Neural cell (in vitro differentiated cells): Measurements from ENCODE around the gene DMKN. TPM values are rescaled to one million over a fixed set of nuclear protein-coding genes. Genes with fewer than 3 reads are reported as not detected.

Source experiments
- H2AFZ ChIP-seq: fragments of 200-600, 300-800 bp; sonication (generic), shearing (Covaris generic); 2 replicates; pipeline ENCODE4 v1.6.0; 2014; ENCODE audit warnings: low read depth, mild to moderate bottlenecking, antibody characterized with exemption, low read length, moderate library complexity
- H3F3A ChIP-seq: fragments of 200-600 bp; shearing (Covaris generic); 2 replicates; pipeline ENCODE4 v1.6.1; 2016; ENCODE audit warnings: mild to moderate bottlenecking, moderate library complexity, mixed read lengths, antibody characterized with exemption, low read length; ENCODE audit not compliant: insufficient read depth, poor library complexity, severe bottlenecking
- H3K27ac ChIP-seq: fragments of 200-600, 300-800 bp; sonication (generic), shearing (Covaris generic); 2 replicates; pipeline ENCODE4 v1.5.1; 2014; ENCODE audit warnings: mild to moderate bottlenecking, low read length, moderate library complexity
- H3K27me3 ChIP-seq: fragments of 300-800, 200-600 bp; sonication (generic), shearing (Covaris generic); 2 replicates; pipeline ENCODE4 v1.6.0; 2014; ENCODE audit warnings: mild to moderate bottlenecking, low read depth, low read length, moderate library complexity; ENCODE audit not compliant: insufficient read depth
- H3K36me3 ChIP-seq: fragments of 300-800, 200-600 bp; sonication (generic), shearing (Covaris generic); 2 replicates; pipeline ENCODE4 v1.5.1; 2014; ENCODE audit warnings: mild to moderate bottlenecking, antibody characterized with exemption, low read length, moderate library complexity; ENCODE audit not compliant: insufficient read depth
- H3K4me2 ChIP-seq: fragments of 300-800, 200-600 bp; sonication (generic), shearing (Covaris generic); 2 replicates; pipeline ENCODE4 v1.6.0; 2014; ENCODE audit warnings: mild to moderate bottlenecking, low read length
- H3K4me3 ChIP-seq: fragments of 300-800, 200-600 bp; sonication (generic), shearing (Covaris generic); 2 replicates; pipeline ENCODE4 v1.5.1; 2014; ENCODE audit warnings: mild to moderate bottlenecking, low read length, moderate library complexity
- H3K79me2 ChIP-seq: fragments of 200-600 bp; shearing (Covaris generic); replicated peaks from 2 replicates; pipeline ENCODE4 v1.6.0; 2014; ENCODE audit warnings: mild to moderate bottlenecking, low read length, moderate library complexity; ENCODE audit not compliant: insufficient read depth
- H3K9ac ChIP-seq: fragments of 300-800, 200-600 bp; sonication (generic), shearing (Covaris generic); 2 replicates; pipeline ENCODE4 v1.6.1; 2016; ENCODE audit warnings: mild to moderate bottlenecking, low read length, mixed read lengths
- H3K9me2 ChIP-seq: fragments of 200-600 bp; shearing (Covaris generic); 2 replicates; pipeline ENCODE4 v1.6.1; 2016; ENCODE audit warnings: mild to moderate bottlenecking, low read length, mixed read lengths; ENCODE audit not compliant: insufficient read depth
- H3K9me3 ChIP-seq: fragments of 200-600, 300-800 bp; sonication (generic), shearing (Covaris generic); 2 replicates; pipeline ENCODE4 v1.6.1; 2016; ENCODE audit warnings: mild to moderate bottlenecking, mixed run types, low read length, moderate library complexity, mixed read lengths
- H4K20me1 ChIP-seq: fragments of 200-600 bp; shearing (Covaris generic); 2 replicates; pipeline ENCODE4 v1.6.1; 2016; ENCODE audit warnings: mild to moderate bottlenecking, mixed run types; ENCODE audit not compliant: insufficient read depth
- EP300 ChIP-seq: fragments of 450-650 bp; conservative IDR thresholded peaks from 2 replicates; pipeline ENCODE4 v1.6.1; 2014; ENCODE audit warnings: antibody characterized with exemption, mild to moderate bottlenecking, moderate library complexity; ENCODE audit not compliant: poor library complexity, severe bottlenecking
- EZH2 ChIP-seq: fragments of 200-600, 300-800 bp; shearing (Covaris generic), sonication (generic); IDR thresholded peaks from 2 replicates; pipeline ENCODE4 v1.6.1; 2014; ENCODE audit warnings: antibody characterized with exemption, low read length, borderline replicate concordance, mild to moderate bottlenecking; ENCODE audit not compliant: insufficient read depth, poor library complexity, severe bottlenecking
- MXI1 ChIP-seq: fragments of 450-650 bp; conservative IDR thresholded peaks from 2 replicates; pipeline ENCODE4 v1.6.1; 2014; ENCODE audit warnings: antibody characterized with exemption, mild to moderate bottlenecking; ENCODE audit not compliant: poor library complexity, severe bottlenecking
- POLR2AphosphoS5 ChIP-seq: IDR thresholded peaks from 2 replicates; pipeline ENCODE4 v1.6.1; 2012
- RAD21 ChIP-seq: fragments of 450-650 bp; conservative IDR thresholded peaks from 2 replicates; pipeline ENCODE4 v1.6.1; 2014; ENCODE audit warnings: antibody characterized with exemption, mild to moderate bottlenecking, moderate library complexity
- SMC3 ChIP-seq: fragments of 450-650 bp; conservative IDR thresholded peaks from 2 replicates; pipeline ENCODE4 v1.6.1; 2014; ENCODE audit warnings: antibody characterized with exemption, mild to moderate bottlenecking, moderate library complexity; ENCODE audit not compliant: poor library complexity
- TAF1 ChIP-seq: IDR thresholded peaks from 2 replicates; pipeline ENCODE4 v1.6.1; 2012; ENCODE audit warnings: low read depth
- polyA plus RNA-seq: library from polyadenylated mRNA; depleted of rRNA; stranded (reverse); fragments of >200 nt; gene quantifications from 2 replicates; pipeline ENCODE4 v1.2.3, GENCODE V29; 2014
- TF ChIP-seq, protein P1 (sequence below): IDR thresholded peaks from 2 replicates; pipeline ENCODE4 v1.6.1; 2012; ENCODE audit warnings: borderline replicate concordance
- TF ChIP-seq, protein P2 (sequence below): fragments of 450-650 bp; IDR thresholded peaks from 2 replicates; pipeline ENCODE4 v1.5.1; 2014; ENCODE audit warnings: antibody characterized with exemption, mild to moderate bottlenecking, moderate library complexity; ENCODE audit not compliant: poor library complexity, severe bottlenecking

The DMKN gene
- polyA plus RNA-seq, 1 donor from 2014 or later, result not detected

GRCh38 chr19:35454663-35455062, 58.8 kb downstream of the DMKN start:
- no peak overlapping the region for H3K27ac ChIP-seq
- no peaks in the 10 kb centered on the region for H4K20me1 ChIP-seq
- no peaks in the 10 kb centered on the region for H3K9me2 ChIP-seq
- H3K9ac ChIP-seq, result no peak overlapping the region
- H3K4me3 ChIP-seq, result no peak overlapping the region
- H2AFZ ChIP-seq, result no peak overlapping the region
- no peak overlapping the region for H3K4me2 ChIP-seq
- H3K36me3 ChIP-seq, result no peaks in the 10 kb centered on the region
- H3K79me2 ChIP-seq, result no peaks in the 10 kb centered on the region
- no peaks in the 10 kb centered on the region for H3K9me3 ChIP-seq
- TF ChIP-seq SMC3 (no peak), MXI1 (no peak), RAD21 (no peak), TAF1 (no peak), EZH2 (no peak), EP300 (no peak), POLR2AphosphoS5 (no peak)
- TF ChIP-seq, protein P1, sequence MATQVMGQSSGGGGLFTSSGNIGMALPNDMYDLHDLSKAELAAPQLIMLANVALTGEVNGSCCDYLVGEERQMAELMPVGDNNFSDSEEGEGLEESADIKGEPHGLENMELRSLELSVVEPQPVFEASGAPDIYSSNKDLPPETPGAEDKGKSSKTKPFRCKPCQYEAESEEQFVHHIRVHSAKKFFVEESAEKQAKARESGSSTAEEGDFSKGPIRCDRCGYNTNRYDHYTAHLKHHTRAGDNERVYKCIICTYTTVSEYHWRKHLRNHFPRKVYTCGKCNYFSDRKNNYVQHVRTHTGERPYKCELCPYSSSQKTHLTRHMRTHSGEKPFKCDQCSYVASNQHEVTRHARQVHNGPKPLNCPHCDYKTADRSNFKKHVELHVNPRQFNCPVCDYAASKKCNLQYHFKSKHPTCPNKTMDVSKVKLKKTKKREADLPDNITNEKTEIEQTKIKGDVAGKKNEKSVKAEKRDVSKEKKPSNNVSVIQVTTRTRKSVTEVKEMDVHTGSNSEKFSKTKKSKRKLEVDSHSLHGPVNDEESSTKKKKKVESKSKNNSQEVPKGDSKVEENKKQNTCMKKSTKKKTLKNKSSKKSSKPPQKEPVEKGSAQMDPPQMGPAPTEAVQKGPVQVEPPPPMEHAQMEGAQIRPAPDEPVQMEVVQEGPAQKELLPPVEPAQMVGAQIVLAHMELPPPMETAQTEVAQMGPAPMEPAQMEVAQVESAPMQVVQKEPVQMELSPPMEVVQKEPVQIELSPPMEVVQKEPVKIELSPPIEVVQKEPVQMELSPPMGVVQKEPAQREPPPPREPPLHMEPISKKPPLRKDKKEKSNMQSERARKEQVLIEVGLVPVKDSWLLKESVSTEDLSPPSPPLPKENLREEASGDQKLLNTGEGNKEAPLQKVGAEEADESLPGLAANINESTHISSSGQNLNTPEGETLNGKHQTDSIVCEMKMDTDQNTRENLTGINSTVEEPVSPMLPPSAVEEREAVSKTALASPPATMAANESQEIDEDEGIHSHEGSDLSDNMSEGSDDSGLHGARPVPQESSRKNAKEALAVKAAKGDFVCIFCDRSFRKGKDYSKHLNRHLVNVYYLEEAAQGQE, result no peak
- TF ChIP-seq, protein P2, sequence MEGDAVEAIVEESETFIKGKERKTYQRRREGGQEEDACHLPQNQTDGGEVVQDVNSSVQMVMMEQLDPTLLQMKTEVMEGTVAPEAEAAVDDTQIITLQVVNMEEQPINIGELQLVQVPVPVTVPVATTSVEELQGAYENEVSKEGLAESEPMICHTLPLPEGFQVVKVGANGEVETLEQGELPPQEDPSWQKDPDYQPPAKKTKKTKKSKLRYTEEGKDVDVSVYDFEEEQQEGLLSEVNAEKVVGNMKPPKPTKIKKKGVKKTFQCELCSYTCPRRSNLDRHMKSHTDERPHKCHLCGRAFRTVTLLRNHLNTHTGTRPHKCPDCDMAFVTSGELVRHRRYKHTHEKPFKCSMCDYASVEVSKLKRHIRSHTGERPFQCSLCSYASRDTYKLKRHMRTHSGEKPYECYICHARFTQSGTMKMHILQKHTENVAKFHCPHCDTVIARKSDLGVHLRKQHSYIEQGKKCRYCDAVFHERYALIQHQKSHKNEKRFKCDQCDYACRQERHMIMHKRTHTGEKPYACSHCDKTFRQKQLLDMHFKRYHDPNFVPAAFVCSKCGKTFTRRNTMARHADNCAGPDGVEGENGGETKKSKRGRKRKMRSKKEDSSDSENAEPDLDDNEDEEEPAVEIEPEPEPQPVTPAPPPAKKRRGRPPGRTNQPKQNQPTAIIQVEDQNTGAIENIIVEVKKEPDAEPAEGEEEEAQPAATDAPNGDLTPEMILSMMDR, result no peak
- no peaks in the 10 kb centered on the region for H3K27me3 ChIP-seq
- no peaks in the 10 kb centered on the region for H3F3A ChIP-seq

DNA sequence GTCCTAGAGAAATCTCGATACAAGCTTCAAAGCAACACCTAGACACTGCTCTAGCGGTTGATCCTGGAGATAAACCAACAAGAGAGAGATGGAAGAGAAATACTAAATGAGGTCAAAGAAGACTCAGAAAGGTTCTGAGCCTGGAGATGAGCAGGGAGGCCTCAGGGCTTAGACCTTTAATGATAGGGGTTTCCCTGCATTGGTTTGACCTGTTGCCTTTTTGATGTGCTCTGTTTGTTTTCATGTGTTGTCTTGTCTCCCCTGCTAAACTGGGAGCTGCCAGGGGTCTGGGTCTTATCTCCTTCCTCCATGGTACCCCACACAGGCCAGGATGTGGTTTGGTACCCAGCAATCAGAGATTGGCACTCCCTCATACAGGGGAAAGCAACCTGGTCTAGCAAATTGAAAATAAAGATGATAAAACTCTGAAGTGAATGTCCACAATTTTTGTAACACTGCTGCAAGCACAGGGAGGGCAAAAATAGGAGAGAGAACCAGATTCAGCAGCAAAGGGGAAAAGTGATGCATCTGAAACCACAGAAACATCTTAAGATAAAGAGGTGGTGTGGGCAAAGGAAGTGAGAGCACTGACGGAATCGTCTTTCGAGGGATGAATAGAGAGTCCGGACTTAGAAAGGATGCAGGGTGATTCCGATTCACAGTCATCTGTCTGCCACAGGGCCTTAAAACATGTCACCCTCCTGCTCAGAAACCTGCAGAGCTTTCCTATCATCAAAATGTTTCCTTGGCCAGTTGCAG, 61.9 kb downstream of the DMKN start:
- Histone ChIP-seq H3F3A (no peaks in the 10 kb centered on the region), H3K4me3 (no peak overlapping the region), H3K27me3 (no peaks in the 10 kb centered on the region), H2AFZ (no peak overlapping the region), H3K9me2 (no peaks in the 10 kb centered on the region), H4K20me1 (no peaks in the 10 kb centered on the region), H3K27ac (no peak overlapping the region), H3K4me2 (no peak overlapping the region), H3K36me3 (no peaks in the 10 kb centered on the region), H3K9ac (no peak overlapping the region), H3K79me2 (no peaks in the 10 kb centered on the region), H3K9me3 (no peaks in the 10 kb centered on the region)
- TF ChIP-seq EP300 (no peak), SMC3 (no peak), TAF1 (no peak), MXI1 (no peak), EZH2 (no peak), POLR2AphosphoS5 (no peak), RAD21 (no peak)
- TF ChIP-seq, protein P1, result no peak
- TF ChIP-seq, protein P2, result no peak
